HepG2 (cell line): ENCODE measurements around the gene TSGA10IP. TPM values are rescaled to one million over a fixed set of nuclear protein-coding genes. Genes with fewer than 3 reads are reported as not detected.

ENCODE experiments used
- ARNT ChIP-seq: fragments of 450-650 bp; IDR thresholded peaks from 2 replicates; pipeline ENCODE4 v1.6.1; 2017
- CCAR2 ChIP-seq: fragments of 200-400 bp; formaldehyde crosslinking; optimal IDR thresholded peaks from 2 replicates; pipeline ENCODE3; 2018; ENCODE audit warnings: low read depth, mild to moderate bottlenecking, low read length, moderate library complexity
- CHCHD3 ChIP-seq: sonication (generic); formaldehyde crosslinking; IDR thresholded peaks from 2 replicates; pipeline ENCODE4 v1.8.0; 2022; ENCODE audit warnings: mild to moderate bottlenecking, missing genetic modification reagents, moderate library complexity
- CHD4 ChIP-seq: fragments of 200-600 bp; sonication (generic); IDR thresholded peaks from 2 replicates; pipeline ENCODE4 v1.7.0; 2017; ENCODE audit warnings: mild to moderate bottlenecking, low read length, borderline replicate concordance
- E2F1 ChIP-seq: sonication (generic); formaldehyde crosslinking; IDR thresholded peaks from 2 replicates; pipeline ENCODE4 v1.5.0; 2020; ENCODE audit warnings: missing genetic modification reagents
- EZH2 ChIP-seq: conservative IDR thresholded peaks from 2 replicates; pipeline ENCODE4 v1.6.1; 2012; ENCODE audit warnings: mild to moderate bottlenecking, low read depth, low read length, moderate library complexity
- GABPB1 ChIP-seq: IDR thresholded peaks from 2 replicates; pipeline ENCODE4 v1.6.1; 2016; ENCODE audit warnings: mild to moderate bottlenecking, missing genetic modification reagents, moderate library complexity, missing compliant biosample characterization
- GZF1 ChIP-seq: sonication (generic); formaldehyde crosslinking; IDR thresholded peaks from 2 replicates; pipeline ENCODE4 v1.5.1; 2020; ENCODE audit warnings: mild to moderate bottlenecking, missing genetic modification reagents
- HOXA3 ChIP-seq: sonication (generic); formaldehyde crosslinking; IDR thresholded peaks from 2 replicates; pipeline ENCODE4 v1.5.0; 2020; ENCODE audit warnings: missing genetic modification reagents
- ISL2 ChIP-seq: sonication (generic); formaldehyde crosslinking; IDR thresholded peaks from 2 replicates; pipeline ENCODE4 v1.5.0; 2020; ENCODE audit warnings: missing genetic modification reagents
- JUND ChIP-seq: sonication (generic); formaldehyde crosslinking; IDR thresholded peaks from 2 replicates; pipeline ENCODE4 v1.8.0; 2022; ENCODE audit warnings: mild to moderate bottlenecking, missing genetic modification reagents
- NRL ChIP-seq: sonication (generic); formaldehyde crosslinking; IDR thresholded peaks from 2 replicates; pipeline ENCODE4 v1.5.0; 2020; ENCODE audit warnings: missing genetic modification reagents, mild to moderate bottlenecking, moderate library complexity, borderline replicate concordance
- SNRNP70 ChIP-seq: fragments of 200-400 bp; formaldehyde crosslinking; IDR thresholded peaks from 2 replicates; pipeline ENCODE4 v1.6.1; 2017; ENCODE audit warnings: mild to moderate bottlenecking, low read depth, low read length, moderate library complexity
- TARDBP ChIP-seq: sonication (generic); formaldehyde crosslinking; IDR thresholded peaks from 2 replicates; pipeline ENCODE4 v1.8.0; 2022; ENCODE audit warnings: mild to moderate bottlenecking, missing genetic modification reagents
- THAP11 ChIP-seq: IDR thresholded peaks from 2 replicates; pipeline ENCODE4 v1.6.1; 2016; ENCODE audit warnings: missing biosample characterization, missing genetic modification reagents
- ZBTB20 ChIP-seq: sonication (generic); formaldehyde crosslinking; IDR thresholded peaks from 2 replicates; pipeline ENCODE4 v1.8.1; 2023; ENCODE audit warnings: missing genetic modification reagents, low read depth, mild to moderate bottlenecking, borderline replicate concordance
- ZBTB25 ChIP-seq: IDR thresholded peaks from 2 replicates; pipeline ENCODE4 v1.6.1; 2018; ENCODE audit warnings: missing genetic modification reagents
- ZNF274 ChIP-seq: sonication (generic); formaldehyde crosslinking; IDR thresholded peaks from 2 replicates; pipeline ENCODE4 v1.5.1; 2020; ENCODE audit warnings: mild to moderate bottlenecking, missing genetic modification reagents
- ZNF282 ChIP-seq: fragments of 450-650 bp; IDR thresholded peaks from 2 replicates; pipeline ENCODE4 v1.6.1; 2018; ENCODE audit not compliant: partially characterized antibody
- ZNF326 ChIP-seq: sonication (generic); formaldehyde crosslinking; IDR thresholded peaks from 2 replicates; pipeline ENCODE4 v1.4.0; 2020; ENCODE audit warnings: missing genetic modification reagents, borderline replicate concordance
- ZNF446 ChIP-seq: sonication (generic); formaldehyde crosslinking; IDR thresholded peaks from 2 replicates; pipeline ENCODE4 v1.5.0; 2020; ENCODE audit warnings: mild to moderate bottlenecking, missing genetic modification reagents
- ZNF558 ChIP-seq: sonication (generic); formaldehyde crosslinking; IDR thresholded peaks from 2 replicates; pipeline ENCODE4 v1.9.0; 2022; ENCODE audit warnings: mild to moderate bottlenecking, missing genetic modification reagents, borderline replicate concordance
- ZNF564 ChIP-seq: sonication (generic); formaldehyde crosslinking; IDR thresholded peaks from 2 replicates; pipeline ENCODE4 v1.8.1; 2023; ENCODE audit warnings: mild to moderate bottlenecking, missing genetic modification reagents
- ZNF598 ChIP-seq: sonication (generic); formaldehyde crosslinking; IDR thresholded peaks from 2 replicates; pipeline ENCODE4 v1.5.1; 2020; ENCODE audit warnings: mild to moderate bottlenecking, missing genetic modification reagents, borderline replicate concordance
- ZNF776 ChIP-seq: sonication (generic); formaldehyde crosslinking; IDR thresholded peaks from 2 replicates; pipeline ENCODE4 v1.4.0; 2020; ENCODE audit warnings: mild to moderate bottlenecking, missing genetic modification reagents
- ZNF780A ChIP-seq: sonication (generic); formaldehyde crosslinking; IDR thresholded peaks from 2 replicates; pipeline ENCODE4 v1.8.0; 2022; ENCODE audit warnings: mild to moderate bottlenecking, missing genetic modification reagents, moderate library complexity
- ZNF841 ChIP-seq: sonication (generic); formaldehyde crosslinking; IDR thresholded peaks from 2 replicates; pipeline ENCODE4 v1.8.1; 2023; ENCODE audit warnings: missing genetic modification reagents, borderline replicate concordance
- ZSCAN30 ChIP-seq: sonication (generic); formaldehyde crosslinking; IDR thresholded peaks from 2 replicates; pipeline ENCODE4 v1.5.0; 2020; ENCODE audit warnings: mild to moderate bottlenecking, missing genetic modification reagents
- polyA plus RNA-seq, 8 experiments: library from polyadenylated mRNA; depleted of rRNA in 3 of 8; stranded (reverse) in 7 of 8; unstranded in 1 of 8; fragments of >200 nt; fragmentation: Illumina TruSeq in 4 of 8; extraction: Trizol in 4 of 8; gene quantifications; 2 replicates each; pipeline versions ENCODE4 v1.2.1 to v1.2.3, GENCODE V29; 2011 to 2016; ENCODE audit warnings: low read depth in 4 of 8, missing spikeins in 1 of 8, mixed read lengths in 1 of 8; ENCODE audit not compliant: insufficient read depth in 1 of 8
- total RNA-seq, 5 experiments: library from RNA; depleted of rRNA; stranded (reverse); fragments of >200 nt; fragmentation: Illumina TruSeq; extraction: Trizol; gene quantifications; 2 replicates each; pipeline ENCODE4 v1.2.3, GENCODE V29; 2016; ENCODE audit warnings: low read depth in 1 of 5

TSGA10IP gene
- total and polyA plus RNA-seq, 2 of the 13 experiments (the other 11 are each of a cell fraction or from before 2014, with no cell fraction given) = not detected

DNA sequence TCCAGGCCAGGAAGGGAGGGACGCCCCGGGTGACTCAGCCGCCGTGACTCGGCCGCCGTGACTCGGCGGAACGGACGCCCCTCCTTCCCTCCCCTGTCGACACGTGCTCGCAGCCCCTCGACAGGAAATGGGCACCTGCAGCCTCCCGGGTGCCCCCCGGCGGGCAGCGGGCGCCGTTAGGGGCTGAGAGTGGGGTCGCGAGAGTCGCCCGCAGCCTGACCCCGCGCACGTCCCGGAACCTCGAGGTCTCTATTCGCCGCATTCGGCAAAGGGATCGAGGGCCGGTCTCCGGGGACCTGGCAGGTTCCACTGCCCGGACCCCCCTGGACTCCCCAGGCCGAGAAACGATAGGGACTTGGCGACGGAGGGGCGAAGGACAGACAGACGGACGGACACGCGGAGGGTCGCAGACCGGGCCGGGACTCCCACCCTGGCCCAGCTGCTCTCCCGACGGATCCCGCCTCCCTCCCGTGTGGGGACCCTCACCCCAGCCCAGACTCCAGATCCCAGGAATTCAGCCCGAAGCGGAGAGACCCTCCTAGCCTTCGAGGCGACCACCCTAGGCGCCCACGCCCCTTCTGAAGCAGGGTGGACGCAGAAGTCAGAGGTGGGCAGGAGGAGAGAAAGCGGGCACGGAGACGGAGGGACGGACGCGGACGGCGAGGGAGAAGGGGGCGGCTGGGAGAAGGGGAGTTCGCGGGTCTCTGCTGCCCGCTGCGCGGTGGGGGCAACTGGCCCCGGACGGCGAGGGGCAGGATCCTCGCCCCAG is 45.7 kb upstream of the TSGA10IP start (continued):
- peak; percentile 58; the same call in 1 of the 2 replicates for TF ChIP-seq ZNF841
- TF ChIP-seq E2F1 (CRISPR knock-in tag) = no peak
- TF ChIP-seq CHD4 = no peak
- TF ChIP-seq EZH2 = no peak
- TF ChIP-seq ISL2 (CRISPR knock-in tag) = no peak; the same call in 1 of the 2 replicates
- peak; percentile 75; the same call in 1 of the 2 replicates for TF ChIP-seq NRL (CRISPR knock-in tag)
- TF ChIP-seq JUND = no peak
- peak; percentile 19; the same call in 1 of the 2 replicates for TF ChIP-seq ZNF558 (CRISPR knock-in tag)
- peak; percentile 57 for TF ChIP-seq ZNF446 (CRISPR knock-in tag)
- peak; percentile 90 for TF ChIP-seq GABPB1 (CRISPR knock-in tag)
- TF ChIP-seq ZNF776 (CRISPR knock-in tag) = peak; percentile 88; the same call in 1 of the 2 replicates
- no peak for TF ChIP-seq ZNF326 (CRISPR knock-in tag)
- no peak for TF ChIP-seq ZNF282
- TF ChIP-seq CHCHD3 (CRISPR knock-in tag) = no peak
- peak; percentile 78; the same call in 1 of the 2 replicates for TF ChIP-seq ZNF780A (CRISPR knock-in tag)
- peak; percentile 66 for TF ChIP-seq ZBTB25 (CRISPR knock-in tag)
- no peak for TF ChIP-seq CCAR2
- TF ChIP-seq ZSCAN30 = no peak
- TF ChIP-seq ARNT = no peak
- peak; percentile 54; the same call in 1 of the 2 replicates for TF ChIP-seq HOXA3 (CRISPR knock-in tag)
- TF ChIP-seq GZF1 (CRISPR knock-in tag) = peak; percentile 52; the same call in 1 of the 2 replicates
- TF ChIP-seq ZNF564 = no peak
- TF ChIP-seq SNRNP70 = no peak
- TF ChIP-seq ZBTB20 = no peak
- TF ChIP-seq TARDBP (CRISPR knock-in tag) = peak; percentile 63; the same call in 1 of the 2 replicates
- TF ChIP-seq THAP11 = peak; percentile 33; the same call in 1 of the 2 replicates
- TF ChIP-seq ZNF274 = no peak
- no peak; the same call in 1 of the 2 replicates for TF ChIP-seq ZNF598 (CRISPR knock-in tag)
